ENCODE data around the gene IL22RA1. TPM values are rescaled to one million over a fixed set of nuclear protein-coding genes. Genes with fewer than 3 reads are reported as not detected.
A peak's percentile ranks its signal among the peaks of the same experiment; 100 is the strongest.

Gene IL22RA1
- total and polyA plus RNA-seq, 7 donors = 0.08 to 0.26 (median 0.16) TPM; not detected in 3

DNA sequence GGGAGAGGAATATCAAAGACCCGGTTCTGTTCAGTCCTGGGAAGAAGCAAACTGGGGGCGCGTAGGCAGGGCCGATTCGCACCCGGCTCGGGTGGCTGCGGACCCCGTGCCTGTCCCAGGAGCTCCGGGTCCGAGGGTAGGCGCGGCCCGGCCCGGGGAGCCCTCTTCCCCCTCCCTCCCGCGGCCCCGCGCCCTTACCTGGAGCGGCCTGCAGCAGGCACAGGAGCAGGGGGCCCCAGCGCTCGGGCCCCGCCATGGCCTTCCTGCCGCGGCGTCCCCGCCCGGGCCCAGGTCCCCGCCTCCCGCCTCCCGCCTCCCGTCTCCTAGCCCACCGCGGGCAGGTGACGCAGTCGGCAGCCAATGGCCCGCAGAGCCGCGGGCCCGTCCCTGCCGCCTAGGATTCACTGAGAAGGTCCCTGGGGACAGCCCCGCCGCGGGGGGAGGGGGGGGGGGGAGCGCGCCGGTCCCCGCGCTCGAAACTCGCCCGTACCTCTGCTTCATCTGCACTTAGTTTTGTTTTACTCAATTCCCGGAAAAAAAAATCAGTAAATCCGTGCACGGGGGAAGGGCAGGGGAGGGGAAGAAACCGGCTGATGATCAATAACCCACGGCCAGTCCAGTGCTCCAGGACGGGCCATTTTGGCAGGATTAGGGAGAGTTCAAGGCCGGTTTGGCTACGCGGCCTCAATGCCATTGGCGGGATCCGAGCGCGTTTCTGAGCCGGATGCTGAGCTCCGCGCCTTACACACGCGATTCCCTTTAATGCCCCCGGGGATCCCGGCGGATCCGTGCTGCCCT is 44.3 kb upstream of the IL22RA1 start, which contains the start of gene IFNLR1:
Gene IFNLR1, minus strand, starts transcription at position 297 of the 798 bp plus-strand sequence. Its CDS starts 41 bp downstream, at position 256.
- Histone ChIP-seq H3K9me3 (no peaks in the 10 kb centered on the region), H3K36me3 (ENCODE audit: insufficient read depth in 1 of 2, low read depth in 1 of 2) (no peaks in the 10 kb centered on the region), H3K4me1 (peaks cover 7% of the 10 kb centered on the region), H3K4me3 (peak within 1 kb of the TSS; percentile 77), H3K27ac (peak within 1 kb of the TSS; percentile 75), H3K27me3 (ENCODE audit: insufficient read depth in 3 of 3, low read length in 2 of 3) (no peaks in the 10 kb centered on the region)
- peak; percentile 41 to 78 for DNase-seq
- 2 to 3% (median 3%) methylated on average over 47 to 74 of the region's 74 CpGs for WGBS, 3 donors
- TF ChIP-seq, protein P1, sequence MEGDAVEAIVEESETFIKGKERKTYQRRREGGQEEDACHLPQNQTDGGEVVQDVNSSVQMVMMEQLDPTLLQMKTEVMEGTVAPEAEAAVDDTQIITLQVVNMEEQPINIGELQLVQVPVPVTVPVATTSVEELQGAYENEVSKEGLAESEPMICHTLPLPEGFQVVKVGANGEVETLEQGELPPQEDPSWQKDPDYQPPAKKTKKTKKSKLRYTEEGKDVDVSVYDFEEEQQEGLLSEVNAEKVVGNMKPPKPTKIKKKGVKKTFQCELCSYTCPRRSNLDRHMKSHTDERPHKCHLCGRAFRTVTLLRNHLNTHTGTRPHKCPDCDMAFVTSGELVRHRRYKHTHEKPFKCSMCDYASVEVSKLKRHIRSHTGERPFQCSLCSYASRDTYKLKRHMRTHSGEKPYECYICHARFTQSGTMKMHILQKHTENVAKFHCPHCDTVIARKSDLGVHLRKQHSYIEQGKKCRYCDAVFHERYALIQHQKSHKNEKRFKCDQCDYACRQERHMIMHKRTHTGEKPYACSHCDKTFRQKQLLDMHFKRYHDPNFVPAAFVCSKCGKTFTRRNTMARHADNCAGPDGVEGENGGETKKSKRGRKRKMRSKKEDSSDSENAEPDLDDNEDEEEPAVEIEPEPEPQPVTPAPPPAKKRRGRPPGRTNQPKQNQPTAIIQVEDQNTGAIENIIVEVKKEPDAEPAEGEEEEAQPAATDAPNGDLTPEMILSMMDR (IDR thresholded peaks at IDR 0.05) = no peak
- intact Hi-C loops (cut with DNase I) = no loop called here
- ATAC-seq = peak; percentile 72 to 91 (median 83)

DNA sequence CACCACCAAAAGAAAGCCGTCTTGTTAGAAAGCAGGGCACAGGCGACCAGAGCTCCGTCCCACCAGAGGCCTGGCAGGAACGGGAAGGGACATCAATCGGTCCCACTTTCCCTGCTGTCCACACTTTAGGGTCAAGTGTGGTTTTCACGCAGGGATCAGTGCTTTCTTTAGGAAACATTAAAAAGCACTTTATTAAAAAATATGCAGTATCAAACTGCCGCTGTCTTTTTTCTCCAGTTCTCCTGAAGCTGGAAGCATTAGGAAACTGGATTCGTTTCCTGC is 43.7 kb upstream of the IL22RA1 start:
- intact Hi-C loops (cut with DNase I) = no loop called here
- Histone ChIP-seq H3K4me3 (peak overlapping the region; percentile 77), H3K36me3 (ENCODE audit: insufficient read depth in 1 of 2, low read depth in 1 of 2) (no peaks in the 10 kb centered on the region), H3K4me1 (peaks cover 7% of the 10 kb centered on the region), H3K27me3 (ENCODE audit: insufficient read depth in 3 of 3, low read length in 2 of 3) (no peaks in the 10 kb centered on the region), H3K27ac (peak overlapping the region; percentile 75), H3K9me3 (no peaks in the 10 kb centered on the region)
- ATAC-seq (no peak), DNase-seq (no peak)
- TF ChIP-seq, protein P1 (IDR thresholded peaks at IDR 0.05) = no peak
- 39 to 54% (median 40%) methylated on average over 8 of the region's 8 CpGs for WGBS, 3 donors

DNA sequence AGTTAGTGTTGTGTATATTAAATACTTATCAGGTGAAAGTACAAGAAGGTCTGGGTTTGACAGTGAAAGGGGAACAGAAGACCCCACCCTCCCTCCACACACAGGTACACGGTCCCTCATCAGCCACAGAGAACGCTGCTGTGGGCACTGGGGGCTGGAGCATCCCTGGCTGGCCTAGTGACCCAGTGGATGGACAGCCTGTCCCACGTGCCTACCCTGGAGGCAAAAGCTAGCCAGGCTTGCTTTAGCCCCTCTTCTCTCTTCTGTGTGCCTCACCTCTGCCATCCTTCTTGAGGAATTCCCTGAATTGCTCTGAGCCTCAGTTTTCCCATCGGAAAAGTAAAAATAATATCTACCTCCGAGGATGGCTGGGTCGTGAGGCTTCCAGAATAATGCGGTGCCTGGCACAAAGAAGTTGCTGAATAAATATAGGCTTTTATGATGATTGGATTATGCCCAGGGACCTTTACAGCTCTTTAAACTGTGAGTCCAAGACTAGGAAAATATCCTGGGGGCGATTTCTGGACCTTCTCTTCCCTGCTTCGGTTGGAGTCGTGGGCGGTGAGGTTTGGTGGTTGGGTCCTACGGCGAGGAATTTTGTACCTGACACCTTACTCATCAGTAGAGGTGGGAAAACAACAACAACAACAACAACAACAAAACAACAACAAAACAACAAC is 43.2 kb upstream of the IL22RA1 start:
- no peaks in the 10 kb centered on the region for H3K36me3 ChIP-seq (ENCODE audit: insufficient read depth in 1 of 2, low read depth in 1 of 2)

DNA sequence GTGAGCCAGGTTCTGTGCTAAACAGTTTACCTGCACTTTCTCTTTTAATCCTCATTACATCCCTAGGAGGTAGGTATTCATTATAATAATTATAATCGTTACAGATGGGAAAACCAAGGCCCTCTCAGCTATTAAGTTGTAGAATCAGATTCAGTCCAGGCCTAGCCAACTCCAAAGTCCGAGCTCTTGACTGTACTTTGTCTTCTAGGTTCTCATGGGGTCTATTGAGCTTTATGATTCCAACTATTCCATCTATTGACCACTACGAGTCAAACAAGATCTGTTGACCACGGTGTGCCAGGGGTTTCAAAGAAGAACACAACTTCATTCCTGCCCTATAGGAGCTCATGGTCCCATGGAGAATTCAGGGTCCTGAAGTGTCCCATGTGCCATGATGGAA is 42.1 kb upstream of the IL22RA1 start:
- Histone ChIP-seq H3K4me3 (no peak overlapping the region), H3K4me1 (peaks cover 7% of the 10 kb centered on the region), H3K27ac (no peak overlapping the region), H3K36me3 (ENCODE audit: insufficient read depth in 1 of 2, low read depth in 1 of 2) (no peaks in the 10 kb centered on the region), H3K27me3 (ENCODE audit: insufficient read depth in 3 of 3, low read length in 2 of 3) (no peaks in the 10 kb centered on the region), H3K9me3 (no peaks in the 10 kb centered on the region)
- WGBS, 3 donors = 70 to 73% (median 70%) methylated on average over 4 of the region's 4 CpGs
- ATAC-seq (no peak), DNase-seq (no peak)
- intact Hi-C loops (cut with DNase I) = no loop called here
- TF ChIP-seq, protein P1 (IDR thresholded peaks at IDR 0.05) = no peak

More for the DNA sequence above, 43.2 kb upstream of the IL22RA1 start:
- Histone ChIP-seq H3K9me3 (no peaks in the 10 kb centered on the region), H3K27me3 (ENCODE audit: insufficient read depth in 3 of 3, low read length in 2 of 3) (no peaks in the 10 kb centered on the region), H3K27ac (no peak overlapping the region), H3K4me3 (peak overlapping the region; percentile 77), H3K4me1 (peaks cover 7% of the 10 kb centered on the region)
- TF ChIP-seq, protein P1 (IDR thresholded peaks at IDR 0.05) = no peak
- 75 to 82% (median 80%) methylated on average over 13 of the region's 13 CpGs for WGBS, 3 donors
- DNase-seq = no peak
- intact Hi-C loops (cut with DNase I) = no loop called here
- no peak for ATAC-seq
